Measurements from ENCODE around the gene LYST.
"Not testable (repeated sequence)": the region's sequence is repeated elsewhere in the genome, so short reads cannot be mapped to it uniquely, and the experiment has no call there.

LYST gene

GRCh38 chr1:235766794-235767285 is 99.9 kb downstream of the LYST start:
- in situ Hi-C loops (cut with HindIII; ENCODE audit: low sequenced_read_pairs), result no loop called here

GRCh38 chr1:235763962-235764361 is 102.7 kb downstream of the LYST start:
- in situ Hi-C loops (cut with HindIII; ENCODE audit: low sequenced_read_pairs), result no loop called here

- in situ Hi-C loops (cut with HindIII; ENCODE audit: low sequenced_read_pairs), result no loop called here
Observed at GRCh38 chr1:235759336-235759735, 107.4 kb downstream of the LYST start.

GRCh38 chr1:235758931-235759330 is 107.8 kb downstream of the LYST start:
- in situ Hi-C loops (cut with HindIII; ENCODE audit: low sequenced_read_pairs), result no loop called here

GRCh38 chr1:235757587-235758096 is 109.1 kb downstream of the LYST start:
- in situ Hi-C loops (cut with HindIII; ENCODE audit: low sequenced_read_pairs), result no loop called here

- in situ Hi-C loops (cut with HindIII; ENCODE audit: low sequenced_read_pairs), result not testable (repeated sequence)
Observed at GRCh38 chr1:235754186-235754585, 112.5 kb downstream of the LYST start.

GRCh38 chr1:235749755-235750300 is 116.9 kb downstream of the LYST start:
- in situ Hi-C loops (cut with HindIII; ENCODE audit: low sequenced_read_pairs), result no loop called here

- in situ Hi-C loops (cut with HindIII; ENCODE audit: low sequenced_read_pairs), result no loop called here
Observed at GRCh38 chr1:235748747-235749146, 118.0 kb downstream of the LYST start.

GRCh38 chr1:235746245-235746644 is 120.5 kb downstream of the LYST start:
- in situ Hi-C loops (cut with HindIII; ENCODE audit: low sequenced_read_pairs), result no loop called here

GRCh38 chr1:235745503-235746136 is 121.1 kb downstream of the LYST start:
- in situ Hi-C loops (cut with HindIII; ENCODE audit: low sequenced_read_pairs), result no loop called here

GRCh38 chr1:235742914-235743599 is 123.6 kb downstream of the LYST start:
- in situ Hi-C loops (cut with HindIII; ENCODE audit: low sequenced_read_pairs), result no loop called here

- in situ Hi-C loops (cut with HindIII; ENCODE audit: low sequenced_read_pairs), result no loop called here
Observed at GRCh38 chr1:235741294-235741693, 125.4 kb downstream of the LYST start.

GRCh38 chr1:235739631-235740030 is 127.1 kb downstream of the LYST start:
- in situ Hi-C loops (cut with HindIII; ENCODE audit: low sequenced_read_pairs), result no loop called here

GRCh38 chr1:235739124-235739523 is 127.6 kb downstream of the LYST start:
- in situ Hi-C loops (cut with HindIII; ENCODE audit: low sequenced_read_pairs), result no loop called here

GRCh38 chr1:235737751-235738150 is 129.0 kb downstream of the LYST start:
- in situ Hi-C loops (cut with HindIII; ENCODE audit: low sequenced_read_pairs), result no loop called here

- in situ Hi-C loops (cut with HindIII; ENCODE audit: low sequenced_read_pairs), result no loop called here
Observed at GRCh38 chr1:235736263-235736662, 130.4 kb downstream of the LYST start.

- in situ Hi-C loops (cut with HindIII; ENCODE audit: low sequenced_read_pairs), result no loop called here
Observed at GRCh38 chr1:235735621-235736020, 131.1 kb downstream of the LYST start.

GRCh38 chr1:235734335-235734734 is 132.4 kb downstream of the LYST start:
- in situ Hi-C loops (cut with HindIII; ENCODE audit: low sequenced_read_pairs), result no loop called here

GRCh38 chr1:235730007-235730406 is 136.7 kb downstream of the LYST start:
- in situ Hi-C loops (cut with HindIII; ENCODE audit: low sequenced_read_pairs), result no loop called here

- in situ Hi-C loops (cut with HindIII; ENCODE audit: low sequenced_read_pairs), result no loop called here
Observed at GRCh38 chr1:235726557-235726956, 140.1 kb downstream of the LYST start.

GRCh38 chr1:235725434-235725833 is 141.3 kb downstream of the LYST start:
- in situ Hi-C loops (cut with HindIII; ENCODE audit: low sequenced_read_pairs), result no loop called here

- in situ Hi-C loops (cut with HindIII; ENCODE audit: low sequenced_read_pairs), result no loop called here
Observed at GRCh38 chr1:235724730-235725129, 142.0 kb downstream of the LYST start.
